H1 (cell line): Measurements from ENCODE around the gene LBHD1. TPM values are rescaled to one million over a fixed set of nuclear protein-coding genes. Genes with fewer than 3 reads are reported as not detected.

Source experiments
- BACH1 ChIP-seq: IDR thresholded peaks from 2 replicates; pipeline ENCODE4 v1.6.1; 2012; ENCODE audit warnings: low read length, improper control_type of control experiment
- CREB1 ChIP-seq: IDR thresholded peaks from 2 replicates; pipeline ENCODE4 v1.6.1; 2012; ENCODE audit warnings: inconsistent platforms
- GABPA ChIP-seq: IDR thresholded peaks from 2 replicates; pipeline ENCODE4 v1.6.1; 2011; ENCODE audit warnings: mild to moderate bottlenecking, low read length, moderate library complexity, borderline replicate concordance; ENCODE audit not compliant: insufficient read depth
- GTF2F1 ChIP-seq: IDR thresholded peaks from 2 replicates; pipeline ENCODE4 v1.6.1; 2012; ENCODE audit warnings: low read depth, low read length, improper control_type of control experiment, borderline replicate concordance
- SAP30 ChIP-seq: fragments of 300-600 bp; sonication (generic); IDR thresholded peaks from 2 replicates; pipeline ENCODE4 v1.7.1; 2012; ENCODE audit warnings: low read length, moderate library complexity, mild to moderate bottlenecking, inconsistent platforms; ENCODE audit not compliant: insufficient read depth, insufficient replicate concordance
- SIN3A ChIP-seq, 2 experiments: IDR thresholded peaks in 1 of 2; conservative IDR thresholded peaks in 1 of 2; 2 replicates each; pipeline ENCODE4 v1.6.1; 2011 to 2012; ENCODE audit warnings: low read length in 2 of 2, improper control_type of control experiment in 1 of 2, low read depth in 1 of 2, mild to moderate bottlenecking in 1 of 2
- SP1 ChIP-seq: IDR thresholded peaks from 2 replicates; pipeline ENCODE4 v1.6.1; 2011; ENCODE audit warnings: low read depth, low read length
- SRF ChIP-seq: IDR thresholded peaks from 2 replicates; pipeline ENCODE4 v1.6.1; 2011; ENCODE audit warnings: mild to moderate bottlenecking, low read depth, low read length, moderate library complexity
- TAF1 ChIP-seq: IDR thresholded peaks from 2 replicates; pipeline ENCODE4 v1.6.1; 2011; ENCODE audit warnings: mild to moderate bottlenecking, low read depth, low read length
- USF2 ChIP-seq: IDR thresholded peaks from 2 replicates; pipeline ENCODE4 v1.6.1; 2011; ENCODE audit warnings: low read length, improper control_type of control experiment
- YY1 ChIP-seq: IDR thresholded peaks from 2 replicates; pipeline ENCODE4 v1.6.1; 2011; ENCODE audit warnings: low read depth, mild to moderate bottlenecking, low read length
- polyA plus RNA-seq, 7 experiments: library from polyadenylated mRNA; depleted of rRNA in 3 of 7; stranded (reverse) in 5 of 7; unstranded in 2 of 7; fragments of >200 nt in 5 of 7; fragments of 200-250 nt in 2 of 7; gene quantifications; 1 replicate in 5 of 7; 2 replicates in 1 of 7; 4 replicates in 1 of 7; pipeline versions ENCODE4 v1.2.1 to v1.2.3, GENCODE V29; 2011 to 2013; ENCODE audit warnings: missing spikeins in 2 of 7, mixed read lengths in 2 of 7
- total RNA-seq: library from RNA; stranded (reverse); fragmentation: NEBNext Ultra II Directional; extraction: Animal tissue kit (Norgen Biotek cat#: 25700); gene quantifications from 2 replicates; pipeline ENCODE4 v1.2.1, GENCODE V29; 2021
- TF ChIP-seq, protein P1 (sequence below): IDR thresholded peaks from 2 replicates; pipeline ENCODE4 v1.6.1; 2012; ENCODE audit warnings: low read length, inconsistent platforms

The LBHD1 gene
- total and polyA plus RNA-seq, 2 of the 8 experiments (the other 6 are each of a cell fraction or from before 2014, with no cell fraction given), result 2.3 to 5.2 TPM

GRCh38 chr11:62665075-62665598, 6.9 kb downstream of the LBHD1 start, which contains the start of the genes C11orf98 and CSKMT (continued):
- TF ChIP-seq BACH1, result peak; percentile 73; the same call in 1 of the 2 replicates
- peak; percentile 99 for TF ChIP-seq TAF1
- 0 out of 2 replicates have a peak, but pooled peaks have one; percentile 10 for TF ChIP-seq SRF
- TF ChIP-seq SAP30, result no peak
- no peak for TF ChIP-seq CREB1
- peak; percentile 33; the same call in 1 of the 2 replicates for TF ChIP-seq USF2
- TF ChIP-seq, protein P1, sequence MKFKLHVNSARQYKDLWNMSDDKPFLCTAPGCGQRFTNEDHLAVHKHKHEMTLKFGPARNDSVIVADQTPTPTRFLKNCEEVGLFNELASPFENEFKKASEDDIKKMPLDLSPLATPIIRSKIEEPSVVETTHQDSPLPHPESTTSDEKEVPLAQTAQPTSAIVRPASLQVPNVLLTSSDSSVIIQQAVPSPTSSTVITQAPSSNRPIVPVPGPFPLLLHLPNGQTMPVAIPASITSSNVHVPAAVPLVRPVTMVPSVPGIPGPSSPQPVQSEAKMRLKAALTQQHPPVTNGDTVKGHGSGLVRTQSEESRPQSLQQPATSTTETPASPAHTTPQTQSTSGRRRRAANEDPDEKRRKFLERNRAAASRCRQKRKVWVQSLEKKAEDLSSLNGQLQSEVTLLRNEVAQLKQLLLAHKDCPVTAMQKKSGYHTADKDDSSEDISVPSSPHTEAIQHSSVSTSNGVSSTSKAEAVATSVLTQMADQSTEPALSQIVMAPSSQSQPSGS, result no peak; the same call in 1 of the 2 replicates
- TF ChIP-seq YY1, result no peak; the same call in 1 of the 2 replicates
- peak in 1 of 2 experiments; percentile 52; a peak in 3 of 4 replicates for TF ChIP-seq SIN3A (conservative IDR thresholded peaks at IDR 0.05 in 1 of 2, IDR thresholded peaks at IDR 0.05 in 1 of 2; ENCODE audit: low read depth in 1 of 2, low read length in 2 of 2)
- 0 out of 2 replicates have a peak, but pooled peaks have one; percentile 11 for TF ChIP-seq GABPA
- TF ChIP-seq SP1, result peak; percentile 94
- TF ChIP-seq GTF2F1, result peak; percentile 98
